SK-N-SH treated with all-trans-retinoic acid at 6 μM for 48 hours (cell line): ENCODE data around the gene OR13C5.

Experiments
- BACH2 ChIP-seq: fragments of 250-450 bp; sonication (Bioruptor Pico); IDR thresholded peaks from 2 replicates; pipeline ENCODE4 v1.9.0; 2021; ENCODE audit warnings: mild to moderate bottlenecking, borderline replicate concordance
- GLIS3 ChIP-seq: fragments of 250-450 bp; sonication (Bioruptor Pico); IDR thresholded peaks from 2 replicates; pipeline ENCODE4 v1.5.0; 2020; ENCODE audit warnings: mild to moderate bottlenecking, moderate library complexity
- ISL1 ChIP-seq: fragments of 250-450 bp; sonication (Bioruptor Pico); IDR thresholded peaks from 2 replicates; pipeline ENCODE4 v2.1.2; 2022; ENCODE audit warnings: mild to moderate bottlenecking, moderate library complexity
- OSR1 ChIP-seq: fragments of 250-450 bp; sonication (Bioruptor Pico); IDR thresholded peaks from 2 replicates; pipeline ENCODE4 v1.8.0; 2022; ENCODE audit warnings: moderate library complexity, mild to moderate bottlenecking, inconsistent platforms
- PPARA ChIP-seq: fragments of 250-450 bp; sonication (Bioruptor Pico); IDR thresholded peaks from 2 replicates; pipeline ENCODE4 v1.5.0; 2020; ENCODE audit warnings: mild to moderate bottlenecking, borderline replicate concordance
- RARB ChIP-seq: fragments of 250-450 bp; sonication (Bioruptor Pico); IDR thresholded peaks from 2 replicates; pipeline ENCODE4 v1.8.0; 2021; ENCODE audit warnings: mild to moderate bottlenecking, moderate library complexity
- SNAI2 ChIP-seq: fragments of 250-450 bp; sonication (Bioruptor Pico); IDR thresholded peaks from 2 replicates; pipeline ENCODE4 v1.5.0; 2020; ENCODE audit warnings: mild to moderate bottlenecking, moderate library complexity
- TCF4 ChIP-seq: fragments of 250-450 bp; sonication (Bioruptor Pico); IDR thresholded peaks from 2 replicates; pipeline ENCODE4 v1.8.0; 2021; ENCODE audit warnings: mild to moderate bottlenecking, moderate library complexity, borderline replicate concordance
- ZC3H10 ChIP-seq: fragments of 250-450 bp; sonication (Bioruptor Pico); IDR thresholded peaks from 2 replicates; pipeline ENCODE4 v1.5.1; 2021; ENCODE audit warnings: mild to moderate bottlenecking, moderate library complexity
- ZFP30 ChIP-seq: fragments of 450-650 bp; formaldehyde crosslinking; IDR thresholded peaks from 2 replicates; pipeline ENCODE4 v1.5.0; 2022; ENCODE audit warnings: mild to moderate bottlenecking, moderate library complexity
- ZNF8 ChIP-seq: fragments of 450-650 bp; formaldehyde crosslinking; IDR thresholded peaks from 2 replicates; pipeline ENCODE4 v1.5.0; 2020; ENCODE audit warnings: mild to moderate bottlenecking, moderate library complexity
- TF ChIP-seq, protein P1 (sequence below): fragments of 250-450 bp; sonication (Bioruptor Pico); IDR thresholded peaks from 2 replicates; pipeline ENCODE4 v1.5.1; 2020; ENCODE audit warnings: low read depth, mild to moderate bottlenecking, moderate library complexity
- TF ChIP-seq, protein P2 (sequence below): fragments of 250-450 bp; sonication (Bioruptor Pico); IDR thresholded peaks from 2 replicates; pipeline ENCODE4 v1.8.0; 2021; ENCODE audit warnings: low read depth, mild to moderate bottlenecking, moderate library complexity, borderline replicate concordance
- TF ChIP-seq, protein P3 (sequence below): fragments of 250-450 bp; sonication (Bioruptor Pico); IDR thresholded peaks from 2 replicates; pipeline ENCODE4 v1.8.0; 2020; ENCODE audit warnings: mild to moderate bottlenecking, moderate library complexity, borderline replicate concordance

DNA sequence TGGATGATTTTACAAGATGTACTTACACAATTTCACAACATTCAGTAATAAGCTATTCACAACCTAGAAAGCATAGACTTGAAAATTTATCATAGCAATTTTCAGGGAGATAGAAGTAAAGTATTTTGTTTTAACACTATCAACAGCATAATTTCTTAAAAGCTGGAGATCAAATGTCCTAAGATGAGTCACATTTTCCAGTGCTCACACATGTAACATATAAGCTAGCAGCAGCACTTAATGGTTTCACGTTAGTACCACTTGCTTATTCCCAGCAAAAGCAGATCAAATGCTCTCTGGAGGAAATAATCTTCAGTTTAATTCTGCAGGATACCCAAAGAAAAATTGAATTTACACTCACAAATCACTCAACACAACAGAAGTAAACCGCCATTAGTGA, 23.8 kb downstream of the OR13C5 start:
- no peak for TF ChIP-seq ISL1 (CRISPR knock-in tag)
- no peak for TF ChIP-seq SNAI2 (CRISPR knock-in tag)
- TF ChIP-seq GLIS3 (CRISPR knock-in tag), result no peak
- no peak for TF ChIP-seq ZNF8 (CRISPR knock-in tag)
- no peak for TF ChIP-seq PPARA
- no peak for TF ChIP-seq ZC3H10 (CRISPR knock-in tag)
- no peak for TF ChIP-seq TCF4
- TF ChIP-seq, protein P1, sequence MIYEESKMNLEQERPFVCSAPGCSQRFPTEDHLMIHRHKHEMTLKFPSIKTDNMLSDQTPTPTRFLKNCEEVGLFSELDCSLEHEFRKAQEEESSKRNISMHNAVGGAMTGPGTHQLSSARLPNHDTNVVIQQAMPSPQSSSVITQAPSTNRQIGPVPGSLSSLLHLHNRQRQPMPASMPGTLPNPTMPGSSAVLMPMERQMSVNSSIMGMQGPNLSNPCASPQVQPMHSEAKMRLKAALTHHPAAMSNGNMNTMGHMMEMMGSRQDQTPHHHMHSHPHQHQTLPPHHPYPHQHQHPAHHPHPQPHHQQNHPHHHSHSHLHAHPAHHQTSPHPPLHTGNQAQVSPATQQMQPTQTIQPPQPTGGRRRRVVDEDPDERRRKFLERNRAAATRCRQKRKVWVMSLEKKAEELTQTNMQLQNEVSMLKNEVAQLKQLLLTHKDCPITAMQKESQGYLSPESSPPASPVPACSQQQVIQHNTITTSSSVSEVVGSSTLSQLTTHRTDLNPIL (CRISPR knock-in tag), result no peak
- TF ChIP-seq, protein P2, sequence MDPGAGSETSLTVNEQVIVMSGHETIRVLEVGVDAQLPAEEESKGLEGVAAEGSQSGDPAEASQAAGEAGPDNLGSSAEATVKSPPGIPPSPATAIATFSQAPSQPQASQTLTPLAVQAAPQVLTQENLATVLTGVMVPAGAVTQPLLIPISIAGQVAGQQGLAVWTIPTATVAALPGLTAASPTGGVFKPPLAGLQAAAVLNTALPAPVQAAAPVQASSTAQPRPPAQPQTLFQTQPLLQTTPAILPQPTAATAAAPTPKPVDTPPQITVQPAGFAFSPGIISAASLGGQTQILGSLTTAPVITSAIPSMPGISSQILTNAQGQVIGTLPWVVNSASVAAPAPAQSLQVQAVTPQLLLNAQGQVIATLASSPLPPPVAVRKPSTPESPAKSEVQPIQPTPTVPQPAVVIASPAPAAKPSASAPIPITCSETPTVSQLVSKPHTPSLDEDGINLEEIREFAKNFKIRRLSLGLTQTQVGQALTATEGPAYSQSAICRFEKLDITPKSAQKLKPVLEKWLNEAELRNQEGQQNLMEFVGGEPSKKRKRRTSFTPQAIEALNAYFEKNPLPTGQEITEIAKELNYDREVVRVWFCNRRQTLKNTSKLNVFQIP, result no peak
- no peak for TF ChIP-seq OSR1 (CRISPR knock-in tag)
- no peak for TF ChIP-seq RARB (CRISPR knock-in tag)
- TF ChIP-seq BACH2 (CRISPR knock-in tag), result no peak
- TF ChIP-seq ZFP30, result no peak
- TF ChIP-seq, protein P3, sequence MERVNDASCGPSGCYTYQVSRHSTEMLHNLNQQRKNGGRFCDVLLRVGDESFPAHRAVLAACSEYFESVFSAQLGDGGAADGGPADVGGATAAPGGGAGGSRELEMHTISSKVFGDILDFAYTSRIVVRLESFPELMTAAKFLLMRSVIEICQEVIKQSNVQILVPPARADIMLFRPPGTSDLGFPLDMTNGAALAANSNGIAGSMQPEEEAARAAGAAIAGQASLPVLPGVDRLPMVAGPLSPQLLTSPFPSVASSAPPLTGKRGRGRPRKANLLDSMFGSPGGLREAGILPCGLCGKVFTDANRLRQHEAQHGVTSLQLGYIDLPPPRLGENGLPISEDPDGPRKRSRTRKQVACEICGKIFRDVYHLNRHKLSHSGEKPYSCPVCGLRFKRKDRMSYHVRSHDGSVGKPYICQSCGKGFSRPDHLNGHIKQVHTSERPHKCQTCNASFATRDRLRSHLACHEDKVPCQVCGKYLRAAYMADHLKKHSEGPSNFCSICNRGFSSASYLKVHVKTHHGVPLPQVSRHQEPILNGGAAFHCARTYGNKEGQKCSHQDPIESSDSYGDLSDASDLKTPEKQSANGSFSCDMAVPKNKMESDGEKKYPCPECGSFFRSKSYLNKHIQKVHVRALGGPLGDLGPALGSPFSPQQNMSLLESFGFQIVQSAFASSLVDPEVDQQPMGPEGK (CRISPR knock-in tag), result no peak
